HepG2 (cell line): Measurements from ENCODE around the gene RNF213. TPM values are rescaled to one million over a fixed set of nuclear protein-coding genes. Genes with fewer than 3 reads are reported as not detected.

Experiments
- ARID2 ChIP-seq: sonication (generic); formaldehyde crosslinking; IDR thresholded peaks from 2 replicates; pipeline ENCODE4 v1.8.1; 2022; ENCODE audit warnings: mild to moderate bottlenecking, missing genetic modification reagents, borderline replicate concordance
- ARNTL ChIP-seq: sonication (generic); formaldehyde crosslinking; IDR thresholded peaks from 2 replicates; pipeline ENCODE4 v1.4.0; 2020; ENCODE audit warnings: mild to moderate bottlenecking, missing genetic modification reagents
- ATM ChIP-seq: fragments of 450-650 bp; IDR thresholded peaks from 2 replicates; pipeline ENCODE4 v1.7.1; 2017; ENCODE audit warnings: mild to moderate bottlenecking, borderline replicate concordance
- DNMT1 ChIP-seq: sonication (generic); formaldehyde crosslinking; IDR thresholded peaks from 2 replicates; pipeline ENCODE4 v1.5.1; 2020; ENCODE audit warnings: mild to moderate bottlenecking, missing genetic modification reagents
- NFRKB ChIP-seq: fragments of 450-650 bp; IDR thresholded peaks from 2 replicates; pipeline ENCODE4 v1.6.1; 2017
- PRDM4 ChIP-seq: sonication (generic); formaldehyde crosslinking; IDR thresholded peaks from 2 replicates; pipeline ENCODE4 v1.9.0; 2021; ENCODE audit warnings: missing genetic modification reagents, borderline replicate concordance
- RARA ChIP-seq: IDR thresholded peaks from 2 replicates; pipeline ENCODE4 v1.6.1; 2016; ENCODE audit warnings: missing genetic modification reagents, missing compliant biosample characterization
- SIN3A ChIP-seq: IDR thresholded peaks from 2 replicates; pipeline ENCODE4 v1.6.1; 2011; ENCODE audit warnings: low read depth, mild to moderate bottlenecking, control low read depth, low read length, borderline replicate concordance
- STAT5B ChIP-seq: sonication (generic); formaldehyde crosslinking; IDR thresholded peaks from 2 replicates; pipeline ENCODE4 v1.4.0; 2020; ENCODE audit warnings: missing genetic modification reagents
- ZNF124 ChIP-seq: sonication (generic); formaldehyde crosslinking; IDR thresholded peaks from 2 replicates; pipeline ENCODE4 v1.4.0; 2020; ENCODE audit warnings: missing genetic modification reagents
- ZNF264 ChIP-seq: sonication (generic); formaldehyde crosslinking; IDR thresholded peaks from 2 replicates; pipeline ENCODE4 v1.4.0; 2020; ENCODE audit warnings: missing genetic modification reagents
- ZNF549 ChIP-seq: sonication (generic); formaldehyde crosslinking; IDR thresholded peaks from 2 replicates; pipeline ENCODE4 v1.5.0; 2020; ENCODE audit warnings: missing genetic modification reagents
- ZNF879 ChIP-seq: sonication (generic); formaldehyde crosslinking; IDR thresholded peaks from 2 replicates; pipeline ENCODE4 v1.8.1; 2023; ENCODE audit warnings: missing genetic modification reagents
- polyA plus RNA-seq, 8 experiments: library from polyadenylated mRNA; depleted of rRNA in 3 of 8; stranded (reverse) in 7 of 8; unstranded in 1 of 8; fragments of >200 nt; fragmentation: Illumina TruSeq in 4 of 8; extraction: Trizol in 4 of 8; gene quantifications; 2 replicates each; pipeline versions ENCODE4 v1.2.1 to v1.2.3, GENCODE V29; 2011 to 2016; ENCODE audit warnings: low read depth in 4 of 8, missing spikeins in 1 of 8, mixed read lengths in 1 of 8; ENCODE audit not compliant: insufficient read depth in 1 of 8
- total RNA-seq, 5 experiments: library from RNA; depleted of rRNA; stranded (reverse); fragments of >200 nt; fragmentation: Illumina TruSeq; extraction: Trizol; gene quantifications; 2 replicates each; pipeline ENCODE4 v1.2.3, GENCODE V29; 2016; ENCODE audit warnings: low read depth in 1 of 5
- TF ChIP-seq, protein P1 (sequence below): sonication (generic); formaldehyde crosslinking; IDR thresholded peaks from 2 replicates; pipeline ENCODE4 v1.5.0; 2020; ENCODE audit warnings: mild to moderate bottlenecking, missing genetic modification reagents, borderline replicate concordance
- TF ChIP-seq, protein P2 (sequence below): sonication (generic); formaldehyde crosslinking; IDR thresholded peaks from 2 replicates; pipeline ENCODE4 v1.4.0; 2020; ENCODE audit warnings: mild to moderate bottlenecking, missing genetic modification reagents
- TF ChIP-seq, protein P3 (sequence below): sonication (generic); formaldehyde crosslinking; IDR thresholded peaks from 2 replicates; pipeline ENCODE4 v1.5.1; 2020; ENCODE audit warnings: mild to moderate bottlenecking, missing genetic modification reagents, moderate library complexity

Gene RNF213
- total and polyA plus RNA-seq, 2 of the 13 experiments (the other 11 are each of a cell fraction or from before 2014, with no cell fraction given) = 38.6 to 38.7 TPM

DNA sequence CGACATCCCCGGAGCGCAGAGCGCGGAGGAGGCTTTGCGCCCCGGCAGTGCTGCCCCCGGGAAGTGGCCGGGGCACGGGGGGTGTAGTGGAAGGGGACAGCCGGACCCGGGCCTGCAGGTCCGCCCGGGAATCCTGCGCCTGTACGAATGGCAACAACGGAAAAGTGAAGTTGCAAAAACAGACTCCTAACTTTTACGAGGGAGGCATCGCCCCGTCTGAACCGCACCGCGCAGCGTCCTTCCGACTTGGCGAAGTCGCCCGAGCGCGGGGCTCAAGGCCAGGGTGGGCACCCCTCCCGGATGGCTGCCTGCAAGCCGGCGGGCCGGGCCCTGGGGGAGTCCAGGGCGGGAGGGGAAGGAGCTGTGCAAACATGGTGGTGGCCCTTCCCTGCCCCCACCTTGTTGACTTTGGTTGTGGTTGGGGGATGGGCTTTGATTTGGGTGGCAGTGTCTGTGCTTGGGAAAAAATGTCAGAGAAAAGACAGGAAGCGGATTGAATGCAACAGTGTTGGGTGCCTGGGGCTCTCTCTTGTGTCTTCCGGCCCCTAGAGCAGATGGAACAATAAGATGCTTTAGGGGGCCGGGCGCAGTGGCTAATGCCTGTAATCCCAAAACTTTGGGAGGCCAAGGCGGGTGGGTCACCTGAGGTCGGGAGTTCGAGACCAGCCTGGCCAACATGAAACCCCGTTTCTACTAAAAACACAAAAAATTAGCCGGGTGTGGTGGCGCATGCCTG is 675 bp downstream of the RNF213 start (continued):
- TF ChIP-seq, protein P1, sequence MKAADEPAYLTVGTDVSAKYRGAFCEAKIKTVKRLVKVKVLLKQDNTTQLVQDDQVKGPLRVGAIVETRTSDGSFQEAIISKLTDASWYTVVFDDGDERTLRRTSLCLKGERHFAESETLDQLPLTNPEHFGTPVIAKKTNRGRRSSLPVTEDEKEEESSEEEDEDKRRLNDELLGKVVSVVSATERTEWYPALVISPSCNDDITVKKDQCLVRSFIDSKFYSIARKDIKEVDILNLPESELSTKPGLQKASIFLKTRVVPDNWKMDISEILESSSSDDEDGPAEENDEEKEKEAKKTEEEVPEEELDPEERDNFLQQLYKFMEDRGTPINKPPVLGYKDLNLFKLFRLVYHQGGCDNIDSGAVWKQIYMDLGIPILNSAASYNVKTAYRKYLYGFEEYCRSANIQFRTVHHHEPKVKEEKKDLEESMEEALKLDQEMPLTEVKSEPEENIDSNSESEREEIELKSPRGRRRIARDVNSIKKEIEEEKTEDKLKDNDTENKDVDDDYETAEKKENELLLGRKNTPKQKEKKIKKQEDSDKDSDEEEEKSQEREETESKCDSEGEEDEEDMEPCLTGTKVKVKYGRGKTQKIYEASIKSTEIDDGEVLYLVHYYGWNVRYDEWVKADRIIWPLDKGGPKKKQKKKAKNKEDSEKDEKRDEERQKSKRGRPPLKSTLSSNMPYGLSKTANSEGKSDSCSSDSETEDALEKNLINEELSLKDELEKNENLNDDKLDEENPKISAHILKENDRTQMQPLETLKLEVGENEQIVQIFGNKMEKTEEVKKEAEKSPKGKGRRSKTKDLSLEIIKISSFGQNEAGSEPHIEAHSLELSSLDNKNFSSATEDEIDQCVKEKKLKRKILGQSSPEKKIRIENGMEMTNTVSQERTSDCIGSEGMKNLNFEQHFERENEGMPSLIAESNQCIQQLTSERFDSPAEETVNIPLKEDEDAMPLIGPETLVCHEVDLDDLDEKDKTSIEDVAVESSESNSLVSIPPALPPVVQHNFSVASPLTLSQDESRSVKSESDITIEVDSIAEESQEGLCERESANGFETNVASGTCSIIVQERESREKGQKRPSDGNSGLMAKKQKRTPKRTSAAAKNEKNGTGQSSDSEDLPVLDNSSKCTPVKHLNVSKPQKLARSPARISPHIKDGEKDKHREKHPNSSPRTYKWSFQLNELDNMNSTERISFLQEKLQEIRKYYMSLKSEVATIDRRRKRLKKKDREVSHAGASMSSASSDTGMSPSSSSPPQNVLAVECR (CRISPR knock-in tag) = peak; percentile 85; the same call in 1 of the 2 replicates
- 0 out of 2 replicates have a peak, but pooled peaks have one; percentile 81 for TF ChIP-seq DNMT1 (CRISPR knock-in tag)
- TF ChIP-seq, protein P2, sequence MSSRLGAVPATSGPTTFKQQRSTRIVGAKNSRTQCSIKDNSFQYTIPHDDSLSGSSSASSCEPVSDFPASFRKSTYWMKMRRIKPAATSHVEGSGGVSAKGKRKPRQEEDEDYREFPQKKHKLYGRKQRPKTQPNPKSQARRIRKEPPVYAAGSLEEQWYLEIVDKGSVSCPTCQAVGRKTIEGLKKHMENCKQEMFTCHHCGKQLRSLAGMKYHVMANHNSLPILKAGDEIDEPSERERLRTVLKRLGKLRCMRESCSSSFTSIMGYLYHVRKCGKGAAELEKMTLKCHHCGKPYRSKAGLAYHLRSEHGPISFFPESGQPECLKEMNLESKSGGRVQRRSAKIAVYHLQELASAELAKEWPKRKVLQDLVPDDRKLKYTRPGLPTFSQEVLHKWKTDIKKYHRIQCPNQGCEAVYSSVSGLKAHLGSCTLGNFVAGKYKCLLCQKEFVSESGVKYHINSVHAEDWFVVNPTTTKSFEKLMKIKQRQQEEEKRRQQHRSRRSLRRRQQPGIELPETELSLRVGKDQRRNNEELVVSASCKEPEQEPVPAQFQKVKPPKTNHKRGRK (CRISPR knock-in tag) = no peak
- TF ChIP-seq ZNF124 (CRISPR knock-in tag) = peak; percentile 87; the same call in 1 of the 2 replicates
- TF ChIP-seq RARA (CRISPR knock-in tag) = peak; percentile 93
- 0 out of 2 replicates have a peak, but pooled peaks have one; percentile 37 for TF ChIP-seq ZNF879
- peak; percentile 37; the same call in 1 of the 2 replicates for TF ChIP-seq ARID2 (CRISPR knock-in tag)
- no peak for TF ChIP-seq NFRKB
- 0 out of 2 replicates have a peak, but pooled peaks have one; percentile 25 for TF ChIP-seq PRDM4 (CRISPR knock-in tag)
- TF ChIP-seq, protein P3, sequence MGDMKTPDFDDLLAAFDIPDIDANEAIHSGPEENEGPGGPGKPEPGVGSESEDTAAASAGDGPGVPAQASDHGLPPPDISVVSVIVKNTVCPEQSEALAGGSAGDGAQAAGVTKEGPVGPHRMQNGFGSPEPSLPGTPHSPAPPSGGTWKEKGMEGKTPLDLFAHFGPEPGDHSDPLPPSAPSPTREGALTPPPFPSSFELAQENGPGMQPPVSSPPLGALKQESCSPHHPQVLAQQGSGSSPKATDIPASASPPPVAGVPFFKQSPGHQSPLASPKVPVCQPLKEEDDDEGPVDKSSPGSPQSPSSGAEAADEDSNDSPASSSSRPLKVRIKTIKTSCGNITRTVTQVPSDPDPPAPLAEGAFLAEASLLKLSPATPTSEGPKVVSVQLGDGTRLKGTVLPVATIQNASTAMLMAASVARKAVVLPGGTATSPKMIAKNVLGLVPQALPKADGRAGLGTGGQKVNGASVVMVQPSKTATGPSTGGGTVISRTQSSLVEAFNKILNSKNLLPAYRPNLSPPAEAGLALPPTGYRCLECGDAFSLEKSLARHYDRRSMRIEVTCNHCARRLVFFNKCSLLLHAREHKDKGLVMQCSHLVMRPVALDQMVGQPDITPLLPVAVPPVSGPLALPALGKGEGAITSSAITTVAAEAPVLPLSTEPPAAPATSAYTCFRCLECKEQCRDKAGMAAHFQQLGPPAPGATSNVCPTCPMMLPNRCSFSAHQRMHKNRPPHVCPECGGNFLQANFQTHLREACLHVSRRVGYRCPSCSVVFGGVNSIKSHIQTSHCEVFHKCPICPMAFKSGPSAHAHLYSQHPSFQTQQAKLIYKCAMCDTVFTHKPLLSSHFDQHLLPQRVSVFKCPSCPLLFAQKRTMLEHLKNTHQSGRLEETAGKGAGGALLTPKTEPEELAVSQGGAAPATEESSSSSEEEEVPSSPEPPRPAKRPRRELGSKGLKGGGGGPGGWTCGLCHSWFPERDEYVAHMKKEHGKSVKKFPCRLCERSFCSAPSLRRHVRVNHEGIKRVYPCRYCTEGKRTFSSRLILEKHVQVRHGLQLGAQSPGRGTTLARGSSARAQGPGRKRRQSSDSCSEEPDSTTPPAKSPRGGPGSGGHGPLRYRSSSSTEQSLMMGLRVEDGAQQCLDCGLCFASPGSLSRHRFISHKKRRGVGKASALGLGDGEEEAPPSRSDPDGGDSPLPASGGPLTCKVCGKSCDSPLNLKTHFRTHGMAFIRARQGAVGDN (CRISPR knock-in tag) = peak; percentile 91
- TF ChIP-seq ZNF549 = 0 out of 2 replicates have a peak, but pooled peaks have one; percentile 17
- peak; percentile 87; the same call in 1 of the 2 replicates for TF ChIP-seq STAT5B (CRISPR knock-in tag)
- TF ChIP-seq ATM = no peak
- peak; percentile 89 for TF ChIP-seq ZNF264 (CRISPR knock-in tag)
- peak; percentile 67 for TF ChIP-seq ARNTL
- peak; percentile 91 for TF ChIP-seq SIN3A
